ENCODE measurements around the gene KLKB1. TPM values are rescaled to one million over a fixed set of nuclear protein-coding genes. Genes with fewer than 3 reads are reported as not detected.

KLKB1 gene
- total RNA-seq = 0.82 TPM

DNA sequence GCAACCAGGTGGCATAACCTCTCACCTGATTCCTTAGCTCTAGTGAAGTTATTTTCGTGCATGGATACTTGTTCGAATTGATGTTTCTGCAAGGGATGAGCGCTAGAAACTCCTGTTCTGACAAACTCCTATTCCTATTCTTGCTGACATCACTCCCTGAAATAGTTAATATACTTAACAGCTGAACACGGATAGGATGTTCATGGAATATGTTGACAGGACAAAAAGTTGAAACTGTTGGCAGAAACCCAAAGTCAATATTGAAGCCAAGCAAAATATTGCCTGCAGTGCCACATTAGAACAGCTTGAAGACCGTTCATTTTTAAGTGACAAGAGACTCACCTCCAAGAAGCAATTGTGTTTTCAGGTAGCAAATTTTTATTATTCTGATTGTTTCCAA is at the start of gene KLKB1:
TSS of gene KLKB1 (plus strand) at position 287 of the 400 bp plus-strand sequence. CDS start 689 bp downstream, outside the sequence.

DNA sequence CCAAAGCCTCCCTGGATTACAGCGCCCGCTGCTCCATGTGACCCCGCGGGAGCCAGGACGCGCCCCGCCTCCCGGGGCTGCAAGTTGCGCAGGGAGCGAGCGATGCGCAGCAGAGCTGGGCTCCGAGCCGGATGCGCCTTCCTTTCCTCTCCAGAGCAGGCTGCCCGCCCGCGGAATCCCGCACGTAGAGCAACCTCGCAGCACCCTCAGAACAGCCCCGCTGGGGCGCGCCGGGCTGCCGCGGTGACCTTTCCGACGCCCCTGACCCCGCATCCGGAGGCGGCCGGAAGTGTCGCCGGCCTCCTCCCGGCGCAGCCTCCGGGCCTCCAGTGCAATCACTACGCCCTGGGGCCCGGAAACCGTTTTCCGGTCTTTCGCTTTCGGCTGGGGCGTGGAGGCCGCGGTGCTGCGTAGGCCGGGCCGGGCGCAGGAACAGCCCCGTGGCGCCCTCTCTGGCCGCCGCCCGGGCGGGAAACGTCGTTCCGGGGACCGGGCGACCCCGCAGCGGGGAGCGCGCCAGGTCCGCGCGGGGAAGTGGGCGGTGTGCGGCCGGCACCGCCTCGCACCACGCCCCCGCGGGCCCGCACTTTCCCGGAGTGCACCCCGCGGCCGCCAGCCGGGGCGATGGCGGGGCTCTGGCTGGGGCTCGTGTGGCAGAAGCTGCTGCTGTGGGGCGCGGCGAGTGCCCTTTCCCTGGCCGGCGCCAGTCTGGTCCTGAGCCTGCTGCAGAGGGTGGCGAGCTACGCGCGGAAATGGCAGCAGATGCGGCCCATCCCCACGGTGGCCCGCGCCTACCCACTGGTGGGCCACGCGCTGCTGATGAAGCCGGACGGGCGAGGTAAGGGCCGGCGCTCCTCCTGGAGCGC is 35.9 kb upstream of the KLKB1 start, which contains the start of gene CYP4V2:
TSS of gene CYP4V2 (plus strand) at position 368 of the 866 bp plus-strand sequence. CDS start at position 625, 257 bp downstream.

DNA sequence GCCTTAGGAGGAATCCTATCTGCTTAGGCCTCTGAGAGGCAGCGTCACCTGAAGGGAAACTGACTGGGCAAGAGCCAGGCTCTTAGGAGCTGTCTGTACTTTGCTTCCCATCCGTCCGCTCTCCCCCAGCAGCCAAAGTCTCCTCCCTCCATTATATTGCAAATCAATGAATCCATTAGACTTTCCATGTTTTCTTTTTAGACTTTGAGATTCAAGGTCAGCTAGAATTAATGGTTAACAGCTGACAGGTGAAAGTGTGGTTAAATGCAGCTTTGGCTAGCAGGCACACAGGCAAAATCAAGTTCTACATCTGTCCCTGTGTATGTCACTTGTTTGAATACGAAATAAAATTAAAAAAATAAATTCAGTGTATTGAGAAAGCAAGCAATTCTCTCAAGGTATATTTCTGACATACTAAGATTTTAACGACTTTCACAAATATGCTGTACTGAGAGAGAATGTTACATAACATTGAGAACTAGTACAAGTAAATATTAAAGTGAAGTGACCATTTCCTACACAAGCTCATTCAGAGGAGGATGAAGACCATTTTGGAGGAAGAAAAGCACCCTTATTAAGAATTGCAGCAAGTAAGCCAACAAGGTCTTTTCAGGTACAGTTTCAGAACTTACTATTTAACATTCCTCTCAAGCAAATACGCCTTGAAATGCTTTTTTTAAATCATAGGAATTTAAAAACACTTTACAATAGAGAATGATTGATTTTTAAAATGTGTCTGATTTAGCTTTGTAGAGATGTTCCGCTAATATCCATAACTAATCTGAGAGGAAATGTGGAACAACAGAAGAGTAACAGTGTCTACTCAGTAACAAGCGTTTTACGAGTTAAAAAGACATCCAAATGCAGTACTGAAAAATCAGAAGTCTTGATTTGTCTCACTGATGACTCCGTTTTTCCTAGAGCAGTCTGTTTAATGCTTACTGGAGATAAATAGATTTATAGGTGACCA is 38.7 kb downstream of the KLKB1 start, which contains the start of gene F11:
TSS of gene F11 (plus strand) at position 507 of the 970 bp plus-strand sequence. CDS start 948 bp downstream, outside the sequence.

Other genes starting within 250 kb of the KLKB1 start
- 9.6 TPM for gene TLR3, start 158.4 kb upstream of the KLKB1 start, total RNA-seq
- gene FAM149A, start 122.8 kb upstream of the KLKB1 start, total RNA-seq = 38.1 TPM
- 32.9 TPM for gene CYP4V2, start 35.9 kb upstream of the KLKB1 start, total RNA-seq
- gene F11, start 38.7 kb downstream of the KLKB1 start, total RNA-seq = 2.5 TPM

All from metanephros (tissue), 1 donor.